GM21515 (cell line): Measurements from ENCODE around the gene SIK3.

Experiments
- ATAC-seq: cut with Tn5 transposase; IDR thresholded peaks from one replicate; pipeline ENCODE4 v1.9.1; 2021; ENCODE audit not compliant: unreplicated experiment

SIK3 gene

DNA sequence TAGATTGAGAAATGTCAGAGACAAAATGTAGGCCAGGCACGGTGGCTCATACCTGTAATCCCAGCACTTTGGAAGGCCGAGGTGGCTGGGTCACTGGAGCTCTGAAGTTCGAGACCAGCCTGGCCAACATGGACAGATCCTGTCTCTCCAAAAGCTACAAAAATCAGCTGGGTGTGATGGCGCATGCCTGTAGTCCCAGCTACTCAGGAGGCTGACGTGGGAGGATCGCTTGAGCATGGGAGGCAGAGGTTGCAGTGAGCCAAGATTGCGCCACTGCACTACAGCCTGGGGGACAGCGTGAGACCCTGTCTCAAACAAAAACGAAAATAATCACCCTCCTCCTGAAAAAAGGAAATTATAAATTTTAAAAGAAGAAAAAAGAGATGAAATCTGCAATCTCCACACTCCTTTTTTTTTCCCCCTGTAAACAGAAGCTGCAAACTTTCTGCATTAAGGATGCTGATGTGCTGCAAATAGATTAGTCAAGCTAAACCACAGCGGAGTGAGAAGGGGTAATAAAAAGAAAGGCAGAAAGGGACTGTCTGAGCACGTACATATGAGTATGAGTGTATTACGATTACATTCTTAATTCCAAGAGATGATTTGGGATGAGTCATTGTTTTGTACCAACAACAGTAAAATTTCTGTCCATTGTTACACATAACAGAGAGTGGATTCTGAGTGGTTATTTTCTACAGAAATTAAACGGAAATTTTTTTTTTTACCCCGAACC is 87.3 kb downstream of the SIK3 start:
- ATAC-seq = no peak

DNA sequence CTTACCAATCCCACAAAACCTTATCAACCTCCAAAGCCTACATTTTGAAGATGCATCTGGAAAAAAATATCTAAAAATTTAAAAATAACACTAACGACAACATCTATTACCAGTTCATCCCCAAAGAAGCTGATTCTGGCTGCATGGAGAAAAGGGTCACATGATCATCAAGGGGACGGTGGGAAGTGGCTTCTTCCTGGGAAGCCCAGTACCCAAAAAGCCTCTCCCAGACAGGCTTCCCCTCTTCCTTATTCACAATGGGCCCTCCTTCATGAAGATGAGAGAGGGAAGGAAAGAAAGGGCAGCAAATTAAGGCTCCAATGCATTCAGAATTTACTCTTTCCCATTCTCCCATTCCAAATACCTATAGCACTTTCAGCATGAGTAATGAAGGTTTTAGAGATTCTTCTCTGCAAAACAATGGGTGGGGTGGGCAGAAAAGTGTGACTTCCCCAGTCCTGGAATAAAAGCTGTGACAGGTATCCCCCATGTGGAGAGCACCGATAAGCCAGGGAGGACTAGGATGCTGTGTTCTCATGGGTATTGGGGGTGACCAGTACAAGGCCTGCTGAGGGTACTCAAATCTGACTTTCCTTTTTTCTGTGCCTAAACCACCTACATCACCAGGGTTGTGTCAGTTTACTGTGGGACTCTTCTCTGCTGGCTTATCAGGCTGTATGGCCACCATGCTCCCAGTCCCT is 88.2 kb downstream of the SIK3 start:
- ATAC-seq = no peak

DNA sequence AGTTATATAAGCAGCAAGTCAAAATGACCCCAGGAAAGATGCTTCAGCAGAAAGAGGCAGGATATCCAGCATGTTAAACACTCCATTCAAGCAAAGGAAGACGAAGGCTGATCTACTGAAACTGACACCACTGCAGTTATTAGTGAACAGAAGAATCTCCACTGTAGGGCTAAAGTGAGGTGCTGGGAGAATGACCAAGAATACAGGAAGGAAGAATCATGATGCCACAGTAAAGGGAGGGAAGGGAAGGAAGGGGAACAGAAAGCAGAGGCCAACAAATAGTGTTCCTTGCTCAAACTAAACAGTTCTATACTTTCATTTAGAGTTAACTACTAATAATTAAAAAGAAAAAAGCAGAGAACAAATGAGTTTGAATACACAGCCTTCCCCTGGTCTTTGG is 92.5 kb downstream of the SIK3 start:
- ATAC-seq = no peak

DNA sequence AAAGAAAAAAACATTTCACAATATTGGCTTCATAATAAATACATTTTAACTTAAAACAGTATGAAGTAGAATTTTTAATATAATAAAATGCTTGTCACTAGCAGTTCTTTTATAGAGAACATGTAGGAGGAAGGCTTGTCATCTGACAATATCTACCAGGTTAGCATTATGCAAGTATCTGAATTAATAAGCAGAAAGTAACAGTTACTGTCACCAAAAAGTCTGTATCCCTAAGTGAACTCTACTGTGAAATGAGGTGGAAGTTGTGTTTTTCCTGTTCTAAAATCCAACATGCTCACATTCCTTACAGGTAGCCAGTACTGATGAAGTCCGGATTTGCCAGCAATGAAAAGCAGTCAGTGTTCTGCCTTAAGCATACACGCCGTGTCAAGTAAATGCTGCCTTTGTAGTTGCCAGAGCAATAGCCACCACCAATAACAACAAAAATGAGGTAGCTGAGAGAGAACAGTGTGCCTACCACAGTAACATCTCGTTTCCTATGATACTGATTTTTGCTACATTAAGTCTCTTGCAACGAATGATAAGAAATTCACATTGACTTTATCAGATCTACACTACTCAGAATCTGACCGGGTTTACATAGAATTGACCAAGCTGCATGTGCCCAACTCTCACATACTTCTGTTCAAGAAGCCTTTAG is 95.5 kb downstream of the SIK3 start:
- ATAC-seq = no peak

DNA sequence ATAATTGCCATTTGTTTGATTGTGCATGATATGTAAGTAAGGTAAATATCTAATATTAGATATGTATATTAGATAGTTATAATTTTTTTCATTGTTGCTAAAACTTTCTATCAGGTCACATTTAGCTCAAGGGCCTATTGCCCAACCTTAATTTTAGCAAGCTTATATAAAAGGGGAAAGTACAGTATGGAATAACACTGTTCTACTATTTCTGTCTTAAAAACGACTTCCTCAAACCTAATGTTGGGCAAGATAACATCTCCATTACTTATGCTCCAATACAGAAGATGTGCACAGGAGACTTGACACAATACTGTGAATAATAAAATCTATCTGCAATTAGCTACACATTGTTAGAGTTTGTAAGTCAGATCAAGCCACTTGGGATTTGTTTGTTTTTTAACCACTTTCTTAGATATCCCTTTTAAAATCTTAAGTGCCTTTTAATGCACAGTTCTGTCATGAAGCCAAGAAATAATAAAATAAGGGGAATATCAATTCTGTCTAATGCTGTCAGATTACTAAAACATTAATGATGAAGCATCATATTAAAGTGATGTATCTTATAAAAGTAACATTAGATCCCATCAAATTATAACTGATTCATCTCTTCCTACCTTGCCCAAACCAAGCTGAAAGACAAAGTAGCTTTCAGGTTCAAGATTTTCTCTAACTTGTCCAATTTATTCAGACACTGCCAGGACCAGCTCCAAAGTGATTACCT is 98.1 kb downstream of the SIK3 start:
- ATAC-seq = no peak

DNA sequence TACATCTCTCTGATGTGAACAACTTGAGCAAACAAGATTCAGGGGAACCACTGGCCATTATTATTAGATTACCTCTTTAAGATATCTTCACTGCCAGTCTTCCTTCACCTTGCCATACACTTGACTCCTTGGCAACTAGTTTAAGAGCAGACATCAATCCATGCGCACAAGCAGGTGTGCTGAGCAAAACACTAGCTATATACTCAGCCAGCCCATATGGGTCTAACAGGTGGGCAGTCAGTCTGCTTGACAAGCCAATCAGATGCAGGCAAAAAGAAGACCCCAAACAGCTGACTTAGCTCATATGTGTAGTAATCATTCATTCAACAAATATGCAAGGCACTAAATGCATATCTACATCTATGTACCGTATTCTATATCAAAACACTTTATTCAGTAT is 101.2 kb downstream of the SIK3 start:
- ATAC-seq = no peak

DNA sequence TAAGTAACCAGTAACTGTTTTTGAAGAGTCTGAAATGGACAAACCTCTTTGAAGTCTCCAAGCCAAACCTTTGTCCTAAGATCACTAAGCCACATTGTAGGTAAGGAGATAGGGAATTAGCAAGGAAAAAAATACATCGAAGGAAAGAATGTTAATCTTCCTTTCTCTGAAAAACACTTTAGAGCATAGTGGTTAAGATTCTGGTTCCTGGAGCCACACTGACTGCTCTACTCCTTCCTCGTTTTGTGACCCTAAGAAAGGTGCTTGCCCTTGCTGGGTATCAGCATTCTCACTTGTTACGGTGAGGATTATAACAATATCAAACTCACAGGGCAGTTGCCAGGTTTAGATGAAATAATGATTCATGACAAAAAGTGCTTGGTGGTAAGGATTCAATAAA is 104.0 kb downstream of the SIK3 start:
- ATAC-seq = no peak

DNA sequence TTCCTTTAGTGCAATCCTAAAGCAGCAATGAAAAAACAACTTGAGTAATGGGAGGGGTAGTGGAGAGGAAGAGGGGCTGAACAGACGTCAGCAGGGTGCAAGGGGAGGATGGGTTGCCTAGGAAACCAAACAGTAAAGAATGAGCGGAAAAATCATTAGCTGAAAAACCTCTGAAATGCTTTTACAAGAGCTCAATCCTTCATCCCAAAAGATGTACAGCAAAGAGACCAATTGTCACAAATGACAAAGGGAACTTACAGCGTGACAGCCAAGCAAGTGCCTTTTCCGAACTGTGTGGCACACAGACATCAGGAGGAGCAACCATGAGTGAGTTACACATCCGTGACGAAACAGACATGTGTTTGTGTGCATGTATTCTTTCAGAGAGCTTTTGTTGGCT is 104.6 kb downstream of the SIK3 start:
- ATAC-seq = no peak

DNA sequence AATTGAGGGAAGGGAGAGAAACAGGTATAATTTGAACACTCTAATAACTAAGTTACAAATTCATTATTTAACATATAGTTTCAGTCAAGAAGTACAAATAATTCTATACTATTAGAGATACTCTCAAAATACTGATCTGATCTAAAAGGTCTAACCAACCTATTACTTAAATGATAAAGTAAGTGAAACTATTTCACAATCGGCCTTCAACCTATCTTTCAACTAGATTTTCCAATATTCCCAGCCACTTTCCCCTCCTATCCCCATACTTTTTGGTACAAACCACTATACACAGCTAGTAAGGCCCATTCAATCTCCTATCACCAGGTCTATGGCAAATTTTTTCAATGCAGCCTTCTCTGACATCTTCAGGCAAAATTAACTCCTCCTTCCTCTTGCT is 106.7 kb downstream of the SIK3 start:
- ATAC-seq = no peak

DNA sequence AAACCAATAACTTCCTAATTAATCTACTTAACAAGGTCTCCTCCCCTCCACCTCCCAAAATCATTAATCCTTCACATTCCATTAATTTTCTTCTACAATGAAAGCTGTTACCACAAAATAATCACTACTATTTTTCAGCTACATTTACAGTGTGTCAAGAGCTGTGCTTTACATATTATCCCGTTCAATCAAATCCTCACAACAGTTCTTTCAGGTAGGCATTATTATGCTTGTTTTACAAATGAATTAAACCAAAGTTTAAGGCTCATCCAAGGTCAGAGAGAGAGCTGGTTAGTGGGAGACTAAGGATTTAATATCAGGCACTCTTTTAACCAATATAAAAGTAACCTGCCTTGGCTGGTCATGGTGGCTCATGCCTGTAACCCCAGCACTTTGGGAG is 107.4 kb downstream of the SIK3 start:
- no peak for ATAC-seq

DNA sequence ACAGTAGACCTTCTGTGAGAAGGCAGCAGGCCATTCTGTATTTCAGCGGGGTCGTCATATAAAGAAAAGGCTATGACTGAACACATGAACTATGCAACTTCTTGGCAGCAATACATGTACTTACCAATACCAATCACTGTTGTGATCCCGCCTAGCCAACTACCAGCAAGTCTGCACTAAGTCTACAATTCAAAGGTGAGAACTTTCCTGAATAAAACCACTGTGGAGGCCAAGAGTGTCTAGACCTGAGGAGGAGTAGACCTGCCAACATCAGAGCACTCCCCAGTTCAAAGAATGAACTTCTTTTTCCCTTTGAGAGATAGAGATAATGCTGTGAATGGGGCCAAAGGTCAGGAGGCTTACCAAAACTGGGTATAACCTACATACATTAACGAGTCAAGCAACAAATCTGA is 108.2 kb downstream of the SIK3 start:
- ATAC-seq = no peak

DNA sequence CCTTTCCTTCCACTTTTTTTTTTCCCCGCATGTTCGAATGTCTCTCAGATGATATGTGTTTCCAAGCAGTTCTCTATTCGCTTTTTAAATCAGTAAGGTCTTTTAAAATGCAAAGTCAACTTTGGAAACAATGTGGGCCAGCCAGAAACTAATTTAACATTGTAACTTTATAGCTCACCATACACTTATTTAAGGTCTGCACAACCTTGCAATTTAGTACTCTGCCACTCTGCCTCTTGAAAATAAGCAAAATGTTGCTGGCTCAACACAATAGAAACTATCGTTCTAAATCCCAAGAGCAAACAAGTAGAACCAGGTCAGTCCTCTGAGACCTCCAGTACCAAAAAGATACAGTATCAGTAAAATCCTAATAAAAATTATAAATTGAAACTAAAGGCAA is 109.0 kb downstream of the SIK3 start:
- ATAC-seq = no peak

DNA sequence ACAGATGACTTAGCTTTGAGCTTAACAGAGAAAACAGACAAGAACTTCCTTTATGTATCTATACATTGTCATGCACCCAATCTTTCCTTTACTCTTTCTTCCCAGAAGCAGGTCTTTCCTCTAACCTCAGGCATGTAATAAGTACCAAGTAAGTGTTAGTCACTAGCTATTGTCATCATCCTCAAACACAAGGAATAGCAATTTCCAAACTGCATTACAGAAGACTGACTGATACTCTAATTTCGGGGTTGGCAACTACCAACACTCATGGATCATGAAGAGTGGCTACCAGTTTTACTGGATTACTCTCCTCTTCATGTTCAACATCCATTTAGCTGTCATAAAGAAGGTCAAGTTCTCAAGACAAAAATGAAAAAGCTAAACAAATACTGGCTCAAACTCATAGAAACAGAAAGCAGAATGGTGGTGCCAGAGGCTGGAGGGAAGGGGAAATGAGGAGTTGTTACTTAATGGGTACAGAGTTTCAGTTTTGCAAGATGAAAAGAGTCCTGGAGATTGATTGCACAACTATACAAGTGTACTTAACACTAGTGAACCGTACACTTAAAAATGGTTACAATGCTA is 111.6 kb downstream of the SIK3 start:
- peak; percentile 51 for ATAC-seq

DNA sequence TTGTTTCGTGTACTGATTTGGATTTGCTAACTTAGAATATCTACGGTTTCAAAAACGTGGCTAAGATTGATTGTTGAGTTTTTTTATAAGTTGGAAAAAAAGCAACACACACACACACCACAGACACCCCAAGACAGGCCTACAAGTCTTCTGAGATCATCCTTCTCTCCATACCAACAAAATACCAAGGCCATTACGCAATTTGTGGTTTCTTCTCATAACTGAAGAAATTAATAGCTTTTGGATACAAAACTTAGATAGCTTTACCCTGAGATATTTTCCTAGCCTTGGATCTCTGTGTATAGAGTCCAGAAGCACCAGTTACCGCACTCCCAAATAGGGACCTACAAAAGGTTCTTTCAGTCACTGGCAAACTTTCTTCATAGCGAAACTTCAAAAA is 113.6 kb downstream of the SIK3 start:
- ATAC-seq = no peak

DNA sequence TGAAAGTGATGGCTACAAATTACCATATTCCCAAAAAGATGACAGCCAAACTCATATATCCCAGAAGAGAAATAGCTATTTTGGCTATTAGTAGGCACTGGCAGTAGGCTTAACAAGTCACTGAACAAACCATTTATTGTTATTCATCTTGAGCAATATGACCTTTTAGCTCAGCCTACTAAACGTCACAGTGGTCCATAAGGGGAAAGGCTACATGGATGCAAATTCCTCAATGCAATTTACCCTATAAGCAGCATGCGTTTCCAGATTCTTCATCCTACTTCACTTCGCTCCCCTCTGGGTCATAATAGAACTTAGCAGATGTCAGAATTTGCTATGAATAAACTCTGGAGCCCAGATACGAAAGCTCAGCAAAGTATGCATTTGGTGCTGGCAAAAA is 114.0 kb downstream of the SIK3 start:
- no peak for ATAC-seq

DNA sequence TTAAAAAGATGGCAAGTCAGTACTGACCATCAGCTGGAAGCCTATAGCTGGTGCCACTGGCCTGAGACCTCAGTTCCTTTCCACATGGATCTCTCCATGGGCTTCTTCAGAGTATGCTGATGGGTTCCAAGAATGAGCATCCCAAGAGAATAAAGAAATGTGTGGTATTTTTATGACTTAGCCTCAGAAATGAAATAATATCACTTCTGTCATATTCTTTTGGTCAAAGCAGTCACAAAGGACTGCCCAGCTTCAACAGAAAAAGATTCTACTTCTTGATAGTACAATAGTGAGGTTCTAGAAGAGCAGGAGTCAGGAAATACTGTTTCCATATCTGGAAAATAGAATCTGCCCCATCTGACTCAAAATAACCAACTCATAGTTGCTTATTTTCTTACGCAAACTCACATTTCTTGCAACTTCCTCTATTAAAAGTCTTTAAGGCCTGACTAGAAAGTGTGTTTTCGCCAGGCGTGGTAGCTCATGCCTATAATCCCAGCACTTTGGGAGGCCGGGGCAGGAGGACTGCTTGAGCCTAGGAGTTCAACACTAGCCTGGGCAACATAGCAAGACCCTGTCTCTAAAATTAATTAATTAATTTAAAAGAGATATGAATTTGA is 116.9 kb downstream of the SIK3 start:
- no peak for ATAC-seq

DNA sequence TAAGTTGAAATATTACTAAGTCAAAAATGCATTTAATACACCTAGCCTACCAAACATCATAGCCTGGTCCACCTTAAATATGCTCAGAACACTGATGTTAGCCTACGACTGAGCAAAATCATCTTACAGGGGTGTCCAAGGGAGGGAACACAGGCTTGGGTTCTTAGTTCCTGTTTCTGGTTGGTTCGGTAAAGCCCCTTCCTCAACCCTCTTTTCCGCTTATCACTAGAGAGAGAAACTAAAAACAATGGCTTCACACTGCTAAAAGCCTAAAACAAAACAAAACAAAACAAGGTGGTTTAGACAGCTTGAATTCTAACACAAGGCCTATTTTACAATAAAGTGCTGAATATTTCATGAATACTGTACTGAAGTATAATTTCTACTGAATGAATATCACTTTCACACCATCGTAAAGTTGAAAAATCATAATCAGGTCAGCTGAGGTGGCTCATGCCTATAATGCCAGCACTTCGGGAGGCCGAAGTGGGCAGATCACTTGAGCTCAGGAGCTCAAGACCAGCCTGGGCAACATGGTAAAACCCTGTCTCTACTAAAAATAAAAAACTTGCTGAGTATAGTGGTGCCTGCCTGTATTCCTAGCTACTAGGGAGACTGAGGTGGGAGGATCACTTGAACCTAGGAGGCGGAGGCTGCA is 118.0 kb downstream of the SIK3 start:
- peak; percentile 91 for ATAC-seq

DNA sequence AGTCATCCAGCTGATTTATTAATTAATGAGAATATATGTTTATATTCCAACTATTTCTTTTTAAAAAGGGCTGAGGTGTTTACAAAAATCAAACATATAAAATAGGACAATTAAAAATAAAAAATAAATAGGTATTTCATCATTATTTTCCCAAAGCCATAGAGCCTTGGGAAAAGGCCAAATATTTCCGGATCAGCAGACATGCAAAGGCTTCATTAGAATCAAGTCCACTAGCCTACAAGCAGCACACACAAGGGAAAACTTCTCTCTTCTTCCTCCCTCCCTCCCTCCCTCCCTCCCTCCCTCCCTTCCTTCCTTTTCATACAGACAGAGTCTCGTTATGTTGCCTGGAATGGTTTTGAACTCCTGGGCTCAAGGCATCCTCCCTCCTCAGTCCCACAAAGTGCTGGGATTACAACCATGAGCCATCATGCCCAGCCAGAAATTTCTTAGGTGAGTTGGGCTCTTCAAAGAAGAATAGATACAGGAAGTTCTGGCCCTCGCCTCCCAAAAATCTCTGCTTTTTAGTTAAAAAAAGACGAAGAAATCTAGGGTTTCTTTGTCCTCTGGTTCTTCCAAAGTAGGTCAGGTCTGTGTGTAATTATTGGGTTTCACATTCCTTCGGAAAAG is 121.2 kb downstream of the SIK3 start:
- no peak for ATAC-seq

DNA sequence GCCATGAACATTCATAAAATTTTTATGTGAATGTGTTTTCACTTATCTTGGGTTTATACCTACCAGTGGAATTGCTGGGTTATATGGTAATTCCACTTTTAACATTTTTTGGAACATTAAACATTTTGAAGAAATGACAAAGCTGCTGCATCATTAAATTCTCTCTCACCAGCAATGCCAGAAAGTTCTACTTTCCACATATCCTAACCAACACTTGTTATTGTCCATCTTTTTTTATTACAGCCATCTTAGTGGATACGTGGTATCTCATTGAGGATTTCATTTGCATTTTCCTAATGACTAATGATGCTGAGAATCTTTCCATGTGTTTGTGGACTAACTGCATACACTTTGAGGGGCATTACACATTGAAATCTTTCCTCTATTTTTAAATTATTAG is 122.6 kb downstream of the SIK3 start:
- no peak for ATAC-seq

DNA sequence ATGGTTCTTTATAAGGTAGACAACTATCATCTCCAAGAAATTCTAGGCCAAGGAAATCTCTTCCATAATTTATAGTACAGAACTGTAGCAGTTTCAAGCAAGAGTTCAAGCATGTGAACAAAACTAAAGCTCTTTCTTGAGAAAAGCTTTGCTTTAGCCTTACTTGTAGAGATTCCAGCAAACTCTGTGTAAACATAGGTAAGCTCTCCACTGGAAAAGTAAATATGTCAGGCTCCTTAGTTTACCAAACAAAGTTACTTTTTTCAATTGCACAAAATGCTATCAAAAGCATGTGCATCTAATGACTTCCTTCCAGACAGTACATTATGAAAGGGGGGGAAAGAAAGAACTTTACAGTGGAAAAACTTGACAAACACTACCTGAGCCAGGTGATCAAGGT is 125.0 kb downstream of the SIK3 start:
- no peak for ATAC-seq
